Glutamatergic neuron (in vitro differentiated cells): Measurements from ENCODE around the gene NACAD. TPM values are rescaled to one million over a fixed set of nuclear protein-coding genes. Genes with fewer than 3 reads are reported as not detected.

Source experiments
- DNase-seq: peaks from one replicate; pipeline ENCODE4 v3.0.0; 2022
- H3K27ac Mint-ChIP-seq: one replicate; pipeline ENCODE4 v1.8.0; 2020; ENCODE audit warnings: mild to moderate bottlenecking, mixed read lengths, inconsistent platforms; ENCODE audit not compliant: unreplicated experiment
- H3K27me3 Mint-ChIP-seq: one replicate; pipeline ENCODE4 v1.8.0; 2020; ENCODE audit warnings: mild to moderate bottlenecking, moderate library complexity, mixed read lengths, inconsistent platforms; ENCODE audit not compliant: unreplicated experiment
- H3K36me3 Mint-ChIP-seq: one replicate; pipeline ENCODE4 v1.8.0; 2020; ENCODE audit warnings: mild to moderate bottlenecking, mixed read lengths, inconsistent platforms; ENCODE audit not compliant: unreplicated experiment
- H3K4me1 Mint-ChIP-seq: one replicate; pipeline ENCODE4 v1.8.0; 2020; ENCODE audit warnings: mild to moderate bottlenecking, low read depth, mixed read lengths, inconsistent platforms; ENCODE audit not compliant: unreplicated experiment
- H3K4me3 Mint-ChIP-seq: one replicate; pipeline ENCODE4 v1.8.0; 2020; ENCODE audit warnings: mild to moderate bottlenecking, mixed read lengths, inconsistent platforms; ENCODE audit not compliant: unreplicated experiment
- H3K9me3 Mint-ChIP-seq: one replicate; pipeline ENCODE4 v1.8.0; 2020; ENCODE audit warnings: mild to moderate bottlenecking, moderate library complexity, mixed read lengths, inconsistent platforms; ENCODE audit not compliant: unreplicated experiment
- total RNA-seq: library from RNA; stranded (reverse); fragmentation: NEBNext Ultra II Directional; extraction: Animal tissue kit (Norgen Biotek cat#: 25700); gene quantifications from one replicate; pipeline ENCODE4 v1.2.1, GENCODE V29; 2021; ENCODE audit not compliant: unreplicated experiment
- TF ChIP-seq, protein P1 (sequence below): fragments of 200-600 bp; sonication (generic); IDR thresholded peaks from one replicate; pipeline ENCODE4 v1.5.0; 2021; ENCODE audit not compliant: partially characterized antibody, unreplicated experiment

Gene NACAD
- total RNA-seq, 1 donor from 2014 or later, result 125 TPM

DNA sequence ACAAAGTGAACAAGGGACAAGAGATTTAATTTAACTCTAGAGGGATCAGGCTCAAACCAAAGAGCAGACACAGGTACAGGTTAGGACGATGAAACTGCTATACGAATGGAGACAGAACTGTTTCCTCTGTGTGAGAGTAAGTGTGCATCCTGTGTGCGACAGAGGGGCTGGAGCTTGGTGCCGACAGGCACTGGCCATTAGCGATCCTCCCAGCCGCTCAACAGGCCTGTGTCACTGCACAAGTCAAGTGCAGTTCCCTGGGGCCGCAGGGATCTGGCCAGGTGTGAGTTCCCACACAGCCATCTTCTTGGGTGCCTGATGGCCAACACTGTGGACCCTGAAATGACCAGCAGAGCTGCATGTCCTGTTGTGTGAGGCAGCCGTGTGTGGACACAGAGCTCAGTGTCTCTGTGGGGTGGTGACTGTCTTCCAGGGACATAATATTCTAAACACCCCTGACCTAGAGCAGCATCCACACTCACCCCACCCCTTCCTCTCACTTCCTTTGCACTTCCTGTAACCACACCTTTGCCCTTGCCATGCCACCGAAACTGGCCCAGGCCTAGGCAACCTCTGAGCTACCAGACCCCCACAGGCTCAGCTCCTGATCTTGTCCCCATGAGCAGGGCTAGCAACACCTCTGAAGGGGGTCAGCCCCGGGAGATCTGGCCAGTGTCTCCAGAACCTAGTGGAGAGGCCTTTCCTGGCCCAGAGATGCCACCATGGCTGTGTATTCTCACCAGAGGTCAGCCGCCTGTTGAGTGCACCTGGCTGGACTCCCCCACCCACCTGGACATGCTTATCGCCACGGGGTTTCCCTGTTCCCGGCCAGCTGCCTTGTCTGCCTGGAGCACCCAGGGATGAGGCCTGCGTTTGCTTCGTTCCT lies 34.4 kb upstream of the NACAD start:
- TF ChIP-seq, protein P1, sequence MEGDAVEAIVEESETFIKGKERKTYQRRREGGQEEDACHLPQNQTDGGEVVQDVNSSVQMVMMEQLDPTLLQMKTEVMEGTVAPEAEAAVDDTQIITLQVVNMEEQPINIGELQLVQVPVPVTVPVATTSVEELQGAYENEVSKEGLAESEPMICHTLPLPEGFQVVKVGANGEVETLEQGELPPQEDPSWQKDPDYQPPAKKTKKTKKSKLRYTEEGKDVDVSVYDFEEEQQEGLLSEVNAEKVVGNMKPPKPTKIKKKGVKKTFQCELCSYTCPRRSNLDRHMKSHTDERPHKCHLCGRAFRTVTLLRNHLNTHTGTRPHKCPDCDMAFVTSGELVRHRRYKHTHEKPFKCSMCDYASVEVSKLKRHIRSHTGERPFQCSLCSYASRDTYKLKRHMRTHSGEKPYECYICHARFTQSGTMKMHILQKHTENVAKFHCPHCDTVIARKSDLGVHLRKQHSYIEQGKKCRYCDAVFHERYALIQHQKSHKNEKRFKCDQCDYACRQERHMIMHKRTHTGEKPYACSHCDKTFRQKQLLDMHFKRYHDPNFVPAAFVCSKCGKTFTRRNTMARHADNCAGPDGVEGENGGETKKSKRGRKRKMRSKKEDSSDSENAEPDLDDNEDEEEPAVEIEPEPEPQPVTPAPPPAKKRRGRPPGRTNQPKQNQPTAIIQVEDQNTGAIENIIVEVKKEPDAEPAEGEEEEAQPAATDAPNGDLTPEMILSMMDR, result no peak
- Mint-ChIP-seq H3K4me1 (peaks cover 21% of the 10 kb centered on the region), H3K9me3 (peaks cover 4% of the 10 kb centered on the region), H3K27me3 (peaks cover 11% of the 10 kb centered on the region), H3K4me3 (no peak overlapping the region), H3K36me3 (no peaks in the 10 kb centered on the region), H3K27ac (no peak overlapping the region)
- DNase-seq, result no peak

DNA sequence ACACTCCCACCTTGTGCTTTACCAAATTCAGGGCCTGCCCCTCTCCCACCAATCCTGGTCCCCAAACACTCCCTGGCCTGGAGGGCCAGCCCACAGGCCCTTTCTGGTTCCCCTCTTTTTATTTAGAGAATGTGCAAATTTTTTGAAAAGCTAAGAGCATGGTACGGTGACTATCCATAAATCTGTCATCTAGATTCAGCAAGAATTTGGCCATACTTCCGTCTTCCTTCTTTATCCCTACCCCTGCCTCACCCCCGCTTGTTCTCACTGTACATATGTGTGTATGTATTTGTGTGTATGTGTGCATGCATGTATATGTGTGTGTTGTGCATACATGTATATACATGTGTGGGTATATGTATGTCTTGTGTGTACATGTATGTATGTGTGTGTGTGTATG lies 30.8 kb upstream of the NACAD start:
- peaks cover 10% of the 10 kb centered on the region for H3K27me3 Mint-ChIP-seq

DNA sequence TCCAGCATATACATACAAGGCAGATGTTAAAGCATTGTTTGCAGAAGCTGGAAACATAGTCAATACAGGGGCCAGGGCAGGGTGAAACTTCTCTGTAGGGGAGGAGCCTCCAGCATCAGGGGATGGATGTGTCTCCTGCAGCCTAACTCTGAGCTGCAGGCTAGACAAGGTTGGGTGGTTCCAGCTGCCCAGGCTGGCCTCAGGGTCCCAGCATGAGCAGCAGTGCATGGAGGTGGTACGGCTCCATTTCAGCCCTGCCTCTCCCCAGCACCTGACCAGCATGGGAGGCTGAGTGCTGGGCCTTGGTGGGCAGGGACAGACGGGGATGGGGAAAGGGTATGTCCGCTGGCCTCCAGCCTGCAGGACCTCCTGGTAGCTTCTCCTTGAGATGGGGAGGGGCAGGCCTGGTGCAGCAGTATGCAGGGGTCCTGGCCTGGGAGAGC lies 30.1 kb upstream of the NACAD start:
- Mint-ChIP-seq H3K4me3 (no peak overlapping the region), H3K27me3 (peaks cover 10% of the 10 kb centered on the region), H3K27ac (no peak overlapping the region), H3K9me3 (peaks cover 3% of the 10 kb centered on the region), H3K36me3 (no peaks in the 10 kb centered on the region), H3K4me1 (no peaks in the 10 kb centered on the region)
- DNase-seq, result no peak
- TF ChIP-seq, protein P1, result no peak

More for the DNA sequence above, 30.8 kb upstream of the NACAD start:
- Mint-ChIP-seq H3K4me1 (no peaks in the 10 kb centered on the region), H3K27ac (no peak overlapping the region), H3K9me3 (peaks cover 3% of the 10 kb centered on the region), H3K4me3 (no peak overlapping the region), H3K36me3 (no peaks in the 10 kb centered on the region)
- TF ChIP-seq, protein P1, result no peak
- no peak for DNase-seq

DNA sequence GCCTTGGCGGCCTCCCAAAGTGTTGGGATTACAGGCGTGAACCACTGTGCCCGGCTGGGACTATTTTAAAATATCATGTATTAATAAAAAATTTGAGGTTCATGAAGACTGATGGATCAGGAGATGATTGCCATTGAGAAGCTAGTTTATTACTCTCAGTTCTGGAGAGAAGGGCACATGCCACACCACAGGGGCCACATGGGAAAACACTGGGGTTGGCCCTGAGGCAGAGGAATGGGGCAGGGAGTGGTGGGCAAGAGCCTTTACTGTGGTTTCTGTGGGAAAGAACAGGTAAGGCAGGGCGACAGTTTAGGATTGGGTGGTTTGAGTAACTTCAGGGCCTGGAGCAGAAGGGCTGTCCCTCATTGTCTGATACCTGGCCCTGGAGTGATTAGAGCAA lies 29.5 kb upstream of the NACAD start:
- DNase-seq, result no peak
- TF ChIP-seq, protein P1, result no peak
- Mint-ChIP-seq H3K36me3 (no peaks in the 10 kb centered on the region), H3K27me3 (peaks cover 10% of the 10 kb centered on the region), H3K4me3 (no peak overlapping the region), H3K27ac (no peak overlapping the region), H3K4me1 (no peaks in the 10 kb centered on the region), H3K9me3 (peaks cover 3% of the 10 kb centered on the region)

DNA sequence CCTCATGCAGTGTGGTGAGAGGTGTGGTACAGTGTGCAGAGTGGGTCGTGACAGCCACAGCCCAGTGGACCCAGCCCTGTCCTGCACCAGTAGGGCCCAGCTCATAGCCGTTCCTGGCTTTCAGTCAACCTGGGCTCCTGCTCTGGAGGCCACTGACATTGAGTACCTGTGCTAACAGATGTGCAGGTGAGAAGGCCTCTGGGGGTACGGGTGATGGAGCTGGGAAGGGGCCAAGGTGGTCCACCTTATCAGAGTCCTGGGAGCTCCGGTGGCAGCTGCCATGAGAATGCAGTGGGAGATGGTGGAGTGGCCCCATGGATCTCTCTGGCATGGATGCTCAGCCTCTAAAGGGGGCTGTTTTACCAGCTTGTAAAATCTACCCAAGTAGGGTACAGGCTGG lies 28.8 kb upstream of the NACAD start:
- H3K4me1 Mint-ChIP-seq, result peaks cover under 1% of the 10 kb centered on the region
- no peak for DNase-seq
- peaks cover 6% of the 10 kb centered on the region for H3K9me3 Mint-ChIP-seq
- H3K4me3 Mint-ChIP-seq, result no peak overlapping the region
- H3K36me3 Mint-ChIP-seq, result no peaks in the 10 kb centered on the region
- peaks cover 10% of the 10 kb centered on the region for H3K27me3 Mint-ChIP-seq
- TF ChIP-seq, protein P1, result no peak
- H3K27ac Mint-ChIP-seq, result no peak overlapping the region
